NCI-H2196 (cell line): ENCODE measurements around the gene TRIM10.
A peak's percentile ranks its signal among the peaks of the same experiment; 100 is the strongest.
"Not testable (repeated sequence)": the region's sequence is repeated elsewhere in the genome, so short reads cannot be mapped to it uniquely, and the experiment has no call there.

Source experiments
- DNase-seq: peaks from one replicate; lab custom pipeline; 2025; ENCODE audit not compliant: unreplicated experiment; lab: John Stamatoyannopoulos, UW

TRIM10 gene

DNA sequence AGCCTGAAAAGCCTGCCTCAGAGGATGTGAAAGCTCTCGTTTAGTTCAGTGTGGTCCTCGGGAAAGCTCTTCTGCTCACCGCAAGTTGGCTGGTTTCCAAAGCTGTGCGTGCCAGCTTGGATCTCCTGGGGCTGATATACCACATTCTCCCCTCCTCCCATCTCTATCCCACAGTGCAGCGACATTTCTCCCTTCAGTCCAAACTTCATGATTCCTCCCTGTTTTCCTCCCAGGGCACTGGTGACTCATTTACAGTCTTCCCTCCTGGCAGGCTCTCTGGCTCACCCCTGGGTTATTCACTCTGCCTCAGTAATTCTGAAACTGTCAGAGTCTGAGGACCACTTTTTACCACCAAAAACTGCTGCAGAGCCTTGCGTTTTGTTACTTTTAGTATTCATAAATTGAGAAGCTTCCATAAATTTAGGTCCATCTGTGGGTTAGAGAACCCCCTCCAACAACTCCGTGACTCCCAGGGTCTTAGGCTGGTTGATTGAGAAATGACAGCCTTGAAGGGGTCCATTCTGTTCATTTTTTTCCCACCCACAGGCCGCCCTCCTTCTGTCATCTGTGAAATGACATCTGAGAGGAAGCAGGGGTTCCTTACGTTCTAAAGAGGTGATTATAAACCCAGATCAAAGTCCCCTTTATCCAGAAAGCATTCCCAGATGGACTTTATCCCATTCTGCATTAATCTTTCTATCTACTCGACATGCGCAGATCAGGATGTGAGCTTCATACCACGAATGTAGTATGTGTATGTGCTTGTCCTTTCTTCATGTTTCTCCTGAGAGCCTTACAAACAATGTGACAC, 6.1 kb downstream of the TRIM10 start:
- no peak for DNase-seq

DNA sequence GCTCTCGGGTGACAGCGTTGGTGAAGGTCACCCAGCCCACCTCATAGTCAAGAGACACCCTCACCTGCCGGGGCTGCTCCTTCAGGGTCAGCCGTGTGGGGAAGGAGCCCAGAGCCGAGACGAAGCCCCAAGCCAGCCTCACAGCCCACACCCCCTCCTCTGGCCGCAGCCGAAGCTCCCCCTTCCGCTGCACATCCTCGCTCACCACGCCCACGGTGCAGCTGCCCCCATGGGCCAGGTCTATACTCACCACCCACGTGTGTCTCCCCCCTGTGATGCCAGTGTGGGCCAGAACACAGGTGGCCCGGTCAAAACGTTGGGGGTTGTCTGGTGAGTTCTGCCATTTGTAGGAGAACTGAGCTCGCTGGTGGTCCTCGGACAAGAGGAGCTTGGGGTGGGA, 7.0 kb downstream of the TRIM10 start:
- DNase-seq: no peak

DNA sequence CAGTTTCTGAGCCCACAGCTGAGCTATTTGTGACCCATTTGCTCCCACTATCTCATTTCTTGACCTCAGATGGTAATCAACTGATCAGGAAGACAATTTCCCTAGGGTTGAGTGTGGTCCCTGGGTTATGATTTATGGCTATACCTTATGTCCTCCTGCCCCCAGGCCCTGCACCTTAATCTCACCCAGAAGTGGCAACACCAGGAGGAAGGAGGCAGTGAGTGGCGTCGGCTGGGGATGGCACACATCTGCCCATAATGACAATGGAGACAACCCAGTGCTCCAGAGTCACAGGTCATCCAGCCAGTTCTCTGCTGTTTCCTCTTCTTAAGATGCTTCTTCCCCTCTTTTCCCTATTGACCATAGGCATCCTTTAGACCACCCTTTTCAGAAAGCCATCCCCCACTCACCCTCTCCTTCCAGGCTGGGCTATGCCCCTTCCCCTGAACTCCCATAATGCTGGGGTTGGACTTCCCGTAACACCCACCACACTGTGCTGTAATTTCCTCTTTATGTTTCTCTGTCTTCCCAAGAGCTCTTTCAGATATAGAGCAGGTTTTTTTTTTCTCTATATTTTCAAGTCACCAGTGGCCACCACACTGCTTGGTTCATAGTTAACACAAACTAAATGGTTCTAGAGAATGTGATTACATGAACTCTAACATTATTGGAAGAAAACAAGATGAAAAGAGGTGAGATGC, 8.0 kb downstream of the TRIM10 start:
- no peak for DNase-seq

DNA sequence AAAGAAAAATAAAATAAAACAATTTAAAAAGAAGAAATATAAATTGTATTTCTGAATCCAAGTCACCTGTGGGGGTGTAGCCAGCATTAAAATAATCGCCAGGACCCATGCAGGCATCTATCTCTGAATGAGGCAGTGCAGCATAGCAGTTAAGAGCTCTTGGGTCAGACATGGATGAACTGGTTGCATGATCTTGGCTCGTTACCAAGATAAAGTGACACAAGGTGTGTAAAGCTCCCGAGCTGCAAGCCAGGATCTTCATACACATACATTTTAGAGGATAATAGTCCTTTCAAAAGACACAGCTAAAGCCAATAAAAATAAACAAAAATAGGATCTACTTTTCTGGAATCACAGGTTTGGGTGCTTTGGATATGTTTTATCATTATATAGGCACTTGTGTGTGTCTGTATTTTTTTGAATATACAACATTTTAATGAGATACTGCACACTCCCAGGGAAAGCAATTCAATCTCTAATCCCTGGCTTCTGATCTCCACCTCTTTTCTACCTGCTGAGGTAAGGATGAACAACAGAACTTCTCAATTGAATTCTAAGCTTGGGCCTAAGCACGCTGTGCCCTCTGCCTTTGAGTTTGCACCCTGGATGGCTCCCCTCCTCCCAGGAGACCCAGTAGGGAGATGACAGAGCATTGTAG, 8.9 kb downstream of the TRIM10 start:
- no peak for DNase-seq

DNA sequence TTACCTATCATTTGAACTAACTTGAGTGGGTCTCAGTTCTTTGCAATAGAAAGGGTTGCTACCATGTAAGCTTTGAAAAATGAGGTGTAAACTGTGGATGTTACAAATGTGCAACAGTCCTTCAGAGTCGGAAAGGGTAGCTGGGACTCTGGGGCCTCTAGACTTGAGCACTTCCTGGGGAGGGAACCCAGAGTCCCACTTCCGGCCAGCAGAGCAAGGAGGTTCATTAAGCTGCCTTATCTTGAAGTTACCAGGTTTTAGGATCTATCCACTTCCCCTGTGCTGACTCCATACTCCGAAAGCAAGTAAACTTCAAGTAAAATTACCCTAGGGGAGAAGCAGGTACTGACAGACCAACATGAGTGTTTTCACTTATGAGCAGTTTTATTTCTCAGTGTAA, 9.4 kb downstream of the TRIM10 start:
- DNase-seq: no peak

DNA sequence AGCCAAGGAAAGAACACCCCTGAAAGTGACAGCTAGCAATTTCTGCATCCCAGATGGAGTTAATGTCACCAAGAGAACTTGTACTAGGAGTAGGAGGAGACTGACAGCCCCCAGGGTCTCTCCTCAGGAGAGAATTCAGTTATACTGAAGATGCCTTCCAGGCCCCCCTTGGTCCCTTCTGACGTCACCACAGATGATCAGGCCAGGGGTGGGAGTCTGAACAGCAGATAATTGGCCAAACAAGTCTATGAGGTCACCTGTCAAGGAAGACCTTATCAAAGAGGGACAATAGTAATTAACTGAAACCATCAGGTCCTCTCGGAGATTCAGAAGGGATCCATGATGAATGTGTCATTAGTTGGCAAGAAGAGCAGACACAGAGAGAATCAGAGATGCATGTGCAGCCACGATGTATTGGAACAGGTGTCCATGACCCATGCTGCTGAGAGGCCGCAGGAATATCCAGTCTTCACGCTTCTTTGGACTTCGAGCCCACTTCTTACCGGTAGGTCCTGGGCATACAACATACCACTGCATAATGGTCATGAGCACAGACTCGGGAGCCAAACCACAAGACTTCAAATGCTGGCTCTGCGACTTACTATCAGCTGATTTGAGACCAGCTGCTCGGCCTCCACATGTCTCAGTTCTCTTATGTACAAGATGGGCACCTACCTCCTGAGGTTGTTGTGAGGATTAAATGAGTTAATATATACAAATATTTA, 10.2 kb downstream of the TRIM10 start:
- no peak for DNase-seq

DNA sequence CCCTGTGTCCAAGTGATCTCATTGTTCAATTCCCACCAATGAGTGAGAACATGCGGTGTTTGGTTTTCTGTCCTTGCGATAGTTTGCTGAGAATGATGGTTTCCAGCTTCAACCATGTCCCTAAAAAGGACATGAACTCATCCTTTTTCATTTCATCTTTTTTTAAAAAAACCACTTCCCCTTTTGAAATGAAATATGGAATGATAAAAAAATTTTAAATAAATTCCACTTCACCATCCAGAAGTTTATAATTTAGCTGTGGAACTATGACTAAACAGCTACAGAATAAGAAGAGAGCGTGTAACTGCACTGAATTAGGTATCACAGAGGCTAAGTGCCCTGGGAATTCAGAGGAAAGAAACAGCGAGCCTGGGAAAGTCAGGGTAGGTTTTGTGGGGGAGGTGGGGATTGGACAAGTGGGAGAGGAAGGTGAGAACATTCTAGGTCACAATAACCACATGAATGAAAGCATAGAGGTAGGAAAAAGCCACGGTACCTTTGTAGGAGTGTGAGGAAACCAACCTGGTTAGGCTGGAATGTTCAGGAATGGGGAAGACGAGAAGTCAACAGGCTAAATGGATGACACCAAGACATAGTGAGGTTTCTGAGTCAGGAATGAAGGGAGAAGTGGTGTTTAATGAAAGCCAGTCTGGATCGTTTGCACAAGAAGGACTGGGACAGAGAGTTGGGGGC, 11.0 kb downstream of the TRIM10 start:
- DNase-seq: no peak

DNA sequence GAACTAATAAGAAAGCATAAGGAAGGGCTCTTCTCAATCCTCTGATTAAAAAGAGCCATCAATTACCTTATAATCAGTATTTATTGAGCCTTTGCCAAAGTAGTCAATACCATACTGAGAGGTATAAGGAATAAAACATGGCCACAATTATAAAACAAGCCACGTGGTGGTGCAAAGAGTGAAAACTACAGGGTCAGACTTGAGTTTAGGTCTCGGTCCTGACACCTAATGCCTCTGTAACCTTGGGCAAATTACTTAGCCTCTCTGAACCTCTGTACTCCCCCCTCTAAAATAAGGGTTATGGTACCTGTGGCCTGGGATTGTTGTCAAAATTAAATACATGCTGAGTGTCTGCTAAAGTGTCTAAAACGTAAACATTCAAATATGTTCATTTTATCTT, 11.8 kb downstream of the TRIM10 start:
- DNase-seq: no peak

DNA sequence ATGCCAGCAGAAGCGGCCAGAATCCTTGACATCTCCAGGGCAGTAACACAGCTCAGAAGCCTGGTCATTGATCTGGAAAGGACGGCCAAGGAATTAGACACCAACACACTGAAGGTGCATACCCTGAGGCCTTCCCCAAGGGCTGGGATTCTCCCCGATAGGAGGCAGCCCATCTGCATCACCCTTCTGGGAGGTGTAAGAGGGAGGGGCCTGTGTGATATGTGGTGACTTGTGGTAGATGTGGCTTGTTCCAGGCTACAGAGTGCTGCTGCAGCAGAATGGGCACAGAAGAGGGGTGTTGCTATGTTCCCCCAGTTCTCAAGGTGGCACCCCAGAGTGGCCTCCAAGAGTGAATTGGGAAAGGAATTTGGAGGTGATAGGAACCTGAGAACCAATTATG, 13.9 kb downstream of the TRIM10 start:
- no peak for DNase-seq

DNA sequence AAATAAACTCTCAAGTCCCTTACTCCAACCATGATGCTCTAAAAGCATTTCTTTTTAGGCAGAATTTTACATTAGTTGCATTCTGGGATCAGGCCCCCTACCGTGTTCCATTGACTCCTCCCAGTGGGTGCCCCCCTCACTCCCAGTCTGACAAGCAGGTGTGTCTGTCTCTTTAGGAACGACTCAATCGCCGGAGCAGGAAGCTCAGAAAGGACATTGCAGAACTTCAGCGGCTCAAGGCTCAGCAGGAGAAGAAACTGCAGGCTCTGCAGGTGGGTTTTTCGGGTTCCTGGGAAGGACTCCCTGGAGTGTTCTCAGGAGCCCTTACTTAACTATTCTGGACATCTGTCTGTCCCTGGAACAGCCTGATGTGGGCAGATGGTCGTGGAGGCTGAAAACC, 15.2 kb downstream of the TRIM10 start:
- DNase-seq: no peak

DNA sequence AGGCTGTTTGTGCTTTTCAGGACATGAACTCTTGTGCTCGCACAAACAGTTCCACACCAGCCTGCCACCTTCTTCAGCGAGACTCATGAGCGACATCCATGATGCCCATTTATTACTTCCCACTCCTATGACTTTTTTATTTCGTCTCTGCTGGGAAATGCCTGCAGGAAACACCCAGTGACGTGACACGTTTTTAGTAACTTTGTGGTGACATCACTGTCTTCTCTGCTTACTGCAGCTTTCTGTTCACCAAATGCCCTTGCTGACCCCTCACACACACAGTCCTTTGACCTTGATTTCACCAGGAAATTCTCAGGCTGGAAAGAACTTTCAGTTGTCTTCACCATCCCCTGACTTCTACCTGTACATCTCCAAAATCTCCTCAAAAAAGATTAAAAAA, 16.2 kb downstream of the TRIM10 start:
- no peak for DNase-seq

DNA sequence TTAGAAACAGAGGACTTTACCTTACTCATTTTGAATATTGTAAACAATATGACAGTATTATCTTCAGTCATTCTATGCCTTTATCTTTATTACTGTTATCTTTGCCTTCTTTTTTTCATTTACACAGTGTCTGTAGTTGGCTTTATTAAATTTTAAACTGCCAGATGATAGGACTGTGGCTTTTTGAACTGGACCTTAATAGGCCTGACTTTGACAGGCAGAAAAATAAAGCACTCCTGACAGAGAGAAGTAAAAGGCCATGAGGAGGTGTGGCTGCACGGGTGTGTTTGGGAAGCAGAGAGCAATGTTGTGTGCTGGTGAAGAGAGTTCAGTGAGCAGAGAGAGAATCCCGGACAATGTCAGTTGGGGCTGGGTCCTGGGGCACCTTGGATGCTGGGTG, 17.2 kb downstream of the TRIM10 start:
- DNase-seq: no peak

DNA sequence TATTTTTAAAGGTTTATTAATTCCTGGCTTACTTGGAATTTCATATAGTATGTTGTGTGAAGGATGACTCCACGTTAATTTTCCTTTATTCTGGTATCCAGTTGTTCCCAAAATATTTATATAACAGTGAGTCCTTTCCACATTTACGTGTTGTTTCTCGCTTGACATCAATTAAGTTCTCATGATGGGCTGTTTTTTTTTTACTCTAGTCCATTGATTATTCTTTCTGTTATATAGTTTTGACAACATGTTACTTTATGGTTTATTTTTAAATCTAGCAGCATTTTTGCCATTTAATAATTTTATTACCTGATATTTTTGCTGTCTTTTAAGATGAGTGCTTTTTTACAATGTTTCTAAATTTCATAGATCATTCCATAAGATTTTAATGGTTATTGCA, 18.3 kb downstream of the TRIM10 start:
- DNase-seq: no peak

DNA sequence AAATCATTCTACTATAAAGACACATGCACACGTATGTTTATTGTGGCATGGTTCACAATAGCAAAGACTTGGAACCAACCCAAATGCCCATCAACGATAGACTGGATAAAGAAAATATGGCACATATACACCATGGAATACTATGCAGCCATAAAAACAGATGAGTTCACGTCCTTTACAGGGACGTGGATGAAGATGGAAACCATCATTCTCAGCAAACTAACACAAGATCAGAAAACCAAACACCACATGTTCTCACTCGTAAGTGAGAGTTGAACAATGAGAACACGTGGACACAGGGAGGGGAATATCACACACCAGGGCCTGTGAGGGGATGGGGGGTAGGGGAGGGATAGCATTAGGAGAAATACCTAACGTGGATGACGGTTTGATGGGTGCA, 20.8 kb downstream of the TRIM10 start:
- DNase-seq: not testable (repeated sequence)

DNA sequence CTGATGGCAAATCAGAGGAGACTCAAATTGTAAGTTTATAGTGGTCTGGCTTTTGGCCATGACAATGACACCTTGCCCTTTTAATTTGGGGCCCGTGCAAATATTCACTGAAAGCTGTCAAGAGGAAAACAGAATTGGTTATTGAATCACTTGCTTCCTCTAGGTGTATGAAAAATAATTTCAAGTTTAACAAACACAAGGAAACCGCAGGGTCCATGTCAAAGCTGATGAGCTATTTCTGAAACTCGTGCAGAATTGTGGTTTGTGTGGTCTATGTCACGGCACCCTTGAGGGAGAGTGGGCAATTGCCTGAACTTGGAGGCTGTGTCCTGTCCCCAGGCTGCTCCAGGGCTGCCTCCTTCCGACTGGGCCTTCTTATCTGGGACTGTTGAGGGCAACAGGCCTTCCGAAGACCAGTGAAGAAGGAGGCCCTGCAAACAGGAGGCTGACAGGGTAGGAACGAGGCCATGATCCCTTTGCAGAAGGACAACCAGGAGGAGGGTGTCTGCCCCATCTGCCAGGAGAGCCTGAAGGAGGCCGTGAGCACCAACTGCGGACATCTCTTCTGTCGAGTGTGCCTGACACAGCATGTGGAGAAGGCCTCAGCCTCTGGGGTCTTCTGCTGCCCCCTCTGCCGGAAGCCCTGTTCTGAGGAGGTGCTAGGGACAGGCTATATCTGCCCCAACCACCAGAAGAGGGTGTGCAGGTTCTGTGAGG, 24.3 kb downstream of the TRIM10 start:
- no peak for DNase-seq

DNA sequence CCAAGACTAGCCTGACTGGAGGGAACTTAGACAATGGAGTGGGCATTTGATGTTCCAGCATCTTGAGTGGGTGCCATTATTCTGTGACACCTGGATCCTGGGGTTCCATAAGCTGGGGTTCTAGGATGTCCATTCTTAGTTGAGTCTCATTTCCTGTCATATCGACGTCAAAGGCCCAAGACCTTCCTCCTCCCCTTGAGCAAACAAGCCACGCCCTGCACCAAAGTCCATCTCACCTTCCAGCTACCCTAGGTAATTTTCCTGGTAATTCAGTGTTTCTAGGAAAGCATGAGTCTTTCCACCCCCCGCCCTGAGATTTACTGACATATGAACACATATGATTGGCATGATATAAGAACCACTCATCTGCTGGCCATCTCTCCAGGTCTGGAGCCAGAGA, 25.3 kb downstream of the TRIM10 start, which contains the start of gene TRIM40:
Gene TRIM40, plus strand, starts transcription at position 384 of the 400 bp plus-strand sequence. CDS start 897 bp downstream, outside the sequence.
- DNase-seq: no peak

DNA sequence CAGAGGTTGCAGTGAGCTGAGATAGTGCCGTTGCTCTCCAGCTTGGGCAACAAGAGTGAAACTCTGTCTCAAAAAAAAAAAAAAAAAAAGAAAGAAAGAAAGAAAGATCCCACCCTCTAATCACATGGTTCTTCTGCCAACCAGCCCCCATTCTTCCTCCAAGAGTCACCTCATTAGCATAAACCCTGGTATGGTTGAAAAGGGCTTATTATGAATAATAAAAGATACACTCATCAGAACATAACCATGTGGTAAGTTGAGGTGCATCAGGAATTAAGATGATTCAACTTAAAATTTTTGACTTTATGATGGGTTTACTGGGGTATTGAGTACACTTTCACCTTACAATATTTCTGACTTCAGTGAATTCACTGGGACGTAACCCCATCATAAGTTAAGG, 25.9 kb downstream of the TRIM10 start:
- DNase-seq: no peak

DNA sequence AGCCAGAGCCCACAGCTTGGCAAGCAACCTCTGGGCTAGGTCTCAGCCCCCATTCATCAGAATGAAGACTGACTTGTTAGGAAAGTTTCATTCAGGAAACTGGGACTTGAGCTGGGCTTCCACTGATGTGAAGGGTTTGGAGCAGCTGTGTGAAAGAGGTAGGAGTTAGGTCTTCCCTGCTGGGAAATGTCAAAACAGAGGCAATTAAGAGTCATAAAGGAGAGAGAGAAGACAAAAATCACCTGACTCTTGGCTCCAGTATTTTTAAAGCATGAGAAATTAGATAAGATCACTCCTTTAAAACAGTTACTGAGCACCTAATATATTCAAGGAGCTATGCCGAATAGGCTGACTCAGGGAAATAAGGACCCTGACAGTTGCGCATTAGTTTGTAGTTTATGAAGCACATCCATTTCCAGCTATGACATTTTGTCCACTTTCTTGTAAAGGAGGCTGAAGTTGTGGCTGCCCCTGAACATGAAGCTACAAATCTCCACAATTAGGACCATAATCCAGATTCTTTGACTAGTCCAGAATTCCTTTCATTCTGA, 29.0 kb downstream of the TRIM10 start:
- no peak for DNase-seq

DNA sequence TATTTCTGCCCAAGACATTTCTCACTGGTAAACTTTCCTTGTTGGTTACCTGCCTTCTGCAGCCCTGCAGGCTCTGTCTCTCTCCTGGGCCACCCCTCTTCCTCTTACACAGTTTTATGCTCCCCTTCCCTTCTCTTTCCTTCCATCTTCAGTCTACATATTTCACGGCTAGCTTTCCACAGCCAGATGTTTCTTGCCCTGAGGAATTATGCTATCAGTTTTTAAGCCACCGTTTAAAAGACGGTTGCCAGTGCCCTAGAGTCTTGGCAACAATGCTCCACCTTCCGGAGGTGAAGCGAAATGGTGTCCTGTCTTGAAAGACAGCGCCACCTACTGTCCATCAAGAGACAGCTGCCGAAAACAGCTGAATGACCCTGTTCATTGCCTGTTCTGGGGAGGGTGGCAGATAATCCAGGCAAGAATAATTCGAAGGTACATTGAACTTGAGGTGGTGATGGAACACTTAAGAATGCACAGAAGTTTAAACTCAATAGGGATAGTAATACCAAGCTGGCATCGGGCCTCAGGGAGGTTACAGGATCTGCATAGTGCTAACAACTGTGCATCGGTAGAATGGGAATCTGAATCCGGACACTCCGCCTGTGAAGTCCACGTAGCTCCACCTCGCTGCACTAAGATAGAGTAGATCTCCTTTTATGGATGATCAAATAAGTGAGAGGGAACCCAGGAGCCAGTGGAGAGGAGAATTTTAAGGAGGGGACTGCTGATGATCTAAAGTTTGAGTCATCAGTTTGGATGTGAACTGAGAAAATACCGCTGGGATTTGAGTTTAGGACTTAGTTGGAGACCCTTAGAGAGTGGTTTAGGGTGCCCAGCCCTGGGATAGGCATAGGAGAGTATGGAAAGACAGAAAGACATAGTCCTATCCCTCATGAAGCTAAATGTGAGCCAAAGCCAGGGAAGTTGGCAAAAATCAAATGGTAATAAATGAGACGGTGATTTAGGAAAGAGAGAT, 29.8 kb downstream of the TRIM10 start:
- peak; percentile 78 for DNase-seq
